ENCODE data around the gene WNK2. TPM values are rescaled to one million over a fixed set of nuclear protein-coding genes. Genes with fewer than 3 reads are reported as not detected.

Gene WNK2
- total RNA-seq, 1 experiment from 2014 or later: 0.07 TPM

GRCh38 chr9:93297659-93298497, 113.9 kb downstream of the WNK2 start:
- Mint-ChIP-seq H3K36me3 (ENCODE audit: insufficient read depth, unreplicated experiment) (no peaks in the 10 kb centered on the region), H3K9me3 (ENCODE audit: unreplicated experiment) (no peaks in the 10 kb centered on the region), H3K4me3 (ENCODE audit: unreplicated experiment) (no peak overlapping the region), H3K27me3 (ENCODE audit: insufficient read depth, unreplicated experiment) (peaks cover 18% of the 10 kb centered on the region), H3K4me1 (ENCODE audit: insufficient read depth, unreplicated experiment) (no peaks in the 10 kb centered on the region), H3K27ac (ENCODE audit: low read depth, unreplicated experiment) (no peak overlapping the region)
- DNase-seq (ENCODE audit: unreplicated experiment): no peak
- POLR2A ChIA-PET: no interaction called here
- intact Hi-C loops (cut with micrococcal nuclease): no loop called here
- no peak for TF ChIP-seq CTCF (IDR thresholded peaks at IDR 0.05; ENCODE audit: unreplicated experiment)
- CTCF ChIA-PET: interaction anchor here (0.5 to 1.1 kb wide), 4 partner anchors 9 to 616 kb away, joined by 3 to 7 read pairs (median 4); no protein-coding TSS in a partner anchor
- no TSS peak for BruUV-seq (replicated peaks)

GRCh38 chr9:93298498-93299417, 114.8 kb downstream of the WNK2 start:
- no peak for DNase-seq (ENCODE audit: unreplicated experiment)
- POLR2A ChIA-PET: no interaction called here
- H3K4me3 Mint-ChIP-seq (ENCODE audit: unreplicated experiment): no peak overlapping the region
- no peak overlapping the region for H3K27ac Mint-ChIP-seq (ENCODE audit: low read depth, unreplicated experiment)
- H3K9me3 Mint-ChIP-seq (ENCODE audit: unreplicated experiment): no peaks in the 10 kb centered on the region
- BruUV-seq (replicated peaks): no TSS peak
- no peaks in the 10 kb centered on the region for H3K4me1 Mint-ChIP-seq (ENCODE audit: insufficient read depth, unreplicated experiment)
- no peaks in the 10 kb centered on the region for H3K36me3 Mint-ChIP-seq (ENCODE audit: insufficient read depth, unreplicated experiment)
- CTCF ChIA-PET: interaction anchor here (0.5 to 1.1 kb wide), 6 partner anchors 8 to 615 kb away, joined by 3 to 7 read pairs (median 3); no protein-coding TSS in a partner anchor
- intact Hi-C loops (cut with micrococcal nuclease): no loop called here
- TF ChIP-seq CTCF (IDR thresholded peaks at IDR 0.05; ENCODE audit: unreplicated experiment): no peak
- peaks cover 11% of the 10 kb centered on the region for H3K27me3 Mint-ChIP-seq (ENCODE audit: insufficient read depth, unreplicated experiment)

DNA sequence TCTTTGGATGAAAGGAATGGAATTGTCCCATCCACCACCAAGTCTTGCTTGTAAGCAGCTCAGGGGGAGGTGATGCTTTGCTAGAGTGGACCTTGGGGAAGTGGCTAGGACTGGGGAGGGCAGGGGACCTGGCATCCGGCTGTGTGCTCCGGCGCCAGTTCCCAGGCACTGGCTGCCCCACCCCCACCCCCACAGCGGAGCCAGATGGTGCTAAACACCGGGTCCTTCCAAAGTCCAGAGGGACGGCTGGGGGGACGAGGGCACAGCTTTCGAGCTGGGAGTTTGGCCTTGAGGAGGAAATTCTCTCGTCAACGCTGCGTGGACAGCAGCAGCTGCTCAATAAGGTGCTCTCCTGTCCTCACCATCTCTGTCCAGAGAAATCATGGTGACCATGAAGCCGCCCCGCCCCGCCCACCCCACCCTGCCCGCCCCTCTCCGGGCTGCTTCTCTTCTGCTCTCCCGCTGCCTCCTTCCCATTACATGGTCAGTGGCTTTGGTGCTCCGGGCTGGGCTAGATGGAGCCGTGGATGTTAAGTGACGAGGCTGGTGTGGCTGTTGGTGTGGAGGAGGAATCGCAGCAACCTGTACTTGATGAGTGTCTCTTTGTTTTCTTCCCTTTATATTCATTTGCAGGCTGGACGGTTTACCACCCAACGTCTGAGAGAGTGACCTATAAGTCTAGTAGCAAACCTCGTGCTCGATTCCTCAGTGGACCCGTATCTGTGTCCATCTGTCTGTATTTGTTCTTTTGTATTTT, 115.7 kb downstream of the WNK2 start:
- TF ChIP-seq CTCF (IDR thresholded peaks at IDR 0.05; ENCODE audit: unreplicated experiment): no peak
- Mint-ChIP-seq H3K4me3 (ENCODE audit: unreplicated experiment) (no peak overlapping the region), H3K9me3 (ENCODE audit: unreplicated experiment) (no peaks in the 10 kb centered on the region), H3K36me3 (ENCODE audit: insufficient read depth, unreplicated experiment) (no peaks in the 10 kb centered on the region), H3K4me1 (ENCODE audit: insufficient read depth, unreplicated experiment) (no peaks in the 10 kb centered on the region), H3K27ac (ENCODE audit: low read depth, unreplicated experiment) (no peak overlapping the region), H3K27me3 (ENCODE audit: insufficient read depth, unreplicated experiment) (peaks cover 3% of the 10 kb centered on the region)
- ChIA-PET POLR2A (no interaction called here), CTCF (interaction anchor here (0.6 kb wide), 1 partner anchor 26 kb away, joined by 3 read pairs; no protein-coding TSS in a partner anchor)
- no TSS peak for BruUV-seq (replicated peaks)
- no peak for DNase-seq (ENCODE audit: unreplicated experiment)
- intact Hi-C loops (cut with micrococcal nuclease): loop anchor here (10.0 kb wide), 1 partner anchor 295 kb away; no protein-coding TSS in a partner anchor

All from MCF 10A (cell line).